ENCODE measurements around the gene KHDRBS2.
A peak's percentile ranks its signal among the peaks of the same experiment; 100 is the strongest.
"Not testable (repeated sequence)": the region's sequence is repeated elsewhere in the genome, so short reads cannot be mapped to it uniquely, and the experiment has no call there.

KHDRBS2 gene

GRCh38 chr6:61868507-61869080, 417.4 kb downstream of the KHDRBS2 start:
- no peak for DNase-seq (ENCODE audit: low read depth, low spot score)

GRCh38 chr6:61867635-61868034, 418.4 kb downstream of the KHDRBS2 start:
- DNase-seq (ENCODE audit: low read depth, low spot score), result no peak

- DNase-seq (ENCODE audit: low read depth, low spot score), result no peak
These were observed 428.5 kb downstream of the KHDRBS2 start for GRCh38 chr6:61857541-61857940.

- no peak for DNase-seq (ENCODE audit: low read depth, low spot score)
These were observed 444.1 kb downstream of the KHDRBS2 start for GRCh38 chr6:61841958-61842357.

GRCh38 chr6:61835237-61835636, 450.8 kb downstream of the KHDRBS2 start:
- no peak for DNase-seq (ENCODE audit: low read depth, low spot score)

- DNase-seq (ENCODE audit: low read depth, low spot score), result no peak
These were observed 452.8 kb downstream of the KHDRBS2 start for GRCh38 chr6:61833176-61833755.

- no peak for DNase-seq (ENCODE audit: low read depth, low spot score)
These were observed 468.3 kb downstream of the KHDRBS2 start for GRCh38 chr6:61817716-61818115.

- no peak for DNase-seq (ENCODE audit: low read depth, low spot score)
These were observed 476.0 kb downstream of the KHDRBS2 start for GRCh38 chr6:61810047-61810446.

GRCh38 chr6:61809004-61809595, 476.9 kb downstream of the KHDRBS2 start:
- DNase-seq (ENCODE audit: low read depth, low spot score), result no peak

GRCh38 chr6:61787998-61788397, 498.0 kb downstream of the KHDRBS2 start:
- DNase-seq (ENCODE audit: low read depth, low spot score), result no peak

- not testable (repeated sequence) for DNase-seq (ENCODE audit: low read depth, low spot score)
These were observed 516.6 kb downstream of the KHDRBS2 start for GRCh38 chr6:61769446-61769845.

GRCh38 chr6:61755739-61756138, 530.3 kb downstream of the KHDRBS2 start:
- DNase-seq (ENCODE audit: low read depth, low spot score), result no peak

- no peak for DNase-seq (ENCODE audit: low read depth, low spot score)
These were observed 534.0 kb downstream of the KHDRBS2 start for GRCh38 chr6:61751986-61752385.

- no peak for DNase-seq (ENCODE audit: low read depth, low spot score)
These were observed 540.0 kb downstream of the KHDRBS2 start for GRCh38 chr6:61745994-61746393.

- peak; percentile 15 for DNase-seq (ENCODE audit: low read depth, low spot score)
These were observed 574.2 kb downstream of the KHDRBS2 start for GRCh38 chr6:61711849-61712248.

- DNase-seq (ENCODE audit: low read depth, low spot score), result no peak
These were observed 597.9 kb downstream of the KHDRBS2 start for GRCh38 chr6:61688165-61688564.

GRCh38 chr6:61682562-61682961, 603.5 kb downstream of the KHDRBS2 start:
- no peak for DNase-seq (ENCODE audit: low read depth, low spot score)

- no peak for DNase-seq (ENCODE audit: low read depth, low spot score)
These were observed 606.4 kb downstream of the KHDRBS2 start for GRCh38 chr6:61679625-61680024.

GRCh38 chr6:61675734-61676133, 610.3 kb downstream of the KHDRBS2 start:
- no peak for DNase-seq (ENCODE audit: low read depth, low spot score)

- DNase-seq (ENCODE audit: low read depth, low spot score), result no peak
These were observed 636.2 kb downstream of the KHDRBS2 start for GRCh38 chr6:61649845-61650244.

- DNase-seq (ENCODE audit: low read depth, low spot score), result no peak
These were observed 645.6 kb downstream of the KHDRBS2 start for GRCh38 chr6:61640463-61640862.
